Medulla oblongata (tissue), 1 donor: ENCODE results near the gene PRUNE2.

Source experiments
- DNase-seq: peaks from one replicate; pipeline ENCODE4 v3.0.0-alpha.2; 2015; ENCODE audit errors: extremely low spot score

The PRUNE2 gene

GRCh38 chr9:76898786-76899185, 7.1 kb downstream of the PRUNE2 start:
- no peak for DNase-seq

DNA sequence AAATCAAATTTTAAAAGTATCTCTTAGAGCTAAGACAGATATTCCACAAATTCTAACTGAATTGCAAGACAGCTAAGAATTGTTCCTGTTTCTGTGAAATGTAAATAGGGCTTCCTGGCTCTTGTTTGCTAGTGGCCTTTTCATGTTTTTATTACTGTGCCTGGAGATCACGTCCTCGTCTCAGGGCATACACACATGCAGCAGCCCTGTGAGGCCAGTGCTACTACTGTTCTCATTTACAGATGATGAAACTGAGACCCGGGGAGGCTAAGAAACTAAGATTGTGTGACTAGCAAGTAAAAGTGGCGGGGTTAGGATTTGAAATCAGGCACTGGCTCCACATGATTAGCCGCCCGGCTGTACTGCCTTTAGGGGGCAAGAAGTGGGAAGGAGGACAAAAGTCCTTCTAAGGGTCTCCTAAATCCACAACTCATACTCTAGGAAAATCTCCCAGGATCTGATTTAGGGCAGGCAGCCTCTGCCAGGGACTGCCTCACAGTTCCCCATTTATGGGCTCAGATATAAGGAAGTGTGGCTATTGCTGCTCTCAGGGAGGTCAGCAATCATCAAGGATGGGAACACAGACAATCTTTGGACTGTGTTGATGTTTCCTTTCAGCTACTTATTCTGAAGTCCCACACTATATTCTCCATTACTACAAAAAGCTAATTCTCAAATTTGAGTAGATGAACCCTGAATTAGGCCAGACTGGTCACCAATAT, 7.9 kb downstream of the PRUNE2 start:
- DNase-seq, result no peak

GRCh38 chr9:76896035-76896434, 9.9 kb downstream of the PRUNE2 start:
- DNase-seq, result no peak

GRCh38 chr9:76895186-76895585, 10.7 kb downstream of the PRUNE2 start:
- no peak for DNase-seq

DNA sequence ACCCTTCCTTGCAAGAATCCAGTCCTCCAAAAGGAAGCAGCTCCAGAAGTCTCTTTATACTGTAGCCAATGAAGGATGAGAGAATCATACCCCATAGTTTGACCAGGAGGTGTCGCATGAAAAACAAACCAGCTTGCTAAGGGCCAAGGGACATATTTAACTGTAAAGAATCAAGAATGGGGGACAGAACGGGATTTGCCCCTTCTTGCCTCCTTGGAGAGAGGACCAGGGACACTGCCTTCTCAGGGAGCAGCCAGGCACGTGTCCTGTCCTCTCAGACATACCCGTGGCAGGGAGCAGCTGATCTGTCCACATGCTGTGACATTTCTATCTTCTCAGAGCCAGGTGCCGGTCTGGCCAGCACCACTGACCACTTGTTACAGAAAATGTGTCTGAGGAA, 11.7 kb downstream of the PRUNE2 start:
- peak; percentile 63 for DNase-seq

- peak; percentile 92 for DNase-seq
These were observed 12.4 kb downstream of the PRUNE2 start for GRCh38 chr9:76893395-76893932.

DNA sequence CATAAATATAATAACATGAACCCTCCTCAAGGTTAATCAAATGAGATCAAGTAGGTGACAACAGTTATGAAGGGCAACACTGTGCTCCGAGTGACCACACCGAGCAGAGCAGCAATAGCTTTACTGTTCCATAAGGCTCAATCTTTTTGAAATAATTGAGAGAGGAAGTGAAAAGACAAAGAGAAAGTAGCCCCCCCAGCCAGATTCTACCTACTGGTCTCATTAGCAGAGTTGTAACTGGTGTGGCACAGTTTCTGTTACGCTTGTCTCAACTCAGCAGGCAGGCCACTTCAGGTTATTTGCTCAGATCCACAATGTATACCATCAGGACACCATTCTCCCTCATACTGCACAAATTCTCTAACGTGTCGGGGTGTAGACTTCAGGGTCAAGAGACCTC, 14.0 kb downstream of the PRUNE2 start:
- DNase-seq, result no peak

DNA sequence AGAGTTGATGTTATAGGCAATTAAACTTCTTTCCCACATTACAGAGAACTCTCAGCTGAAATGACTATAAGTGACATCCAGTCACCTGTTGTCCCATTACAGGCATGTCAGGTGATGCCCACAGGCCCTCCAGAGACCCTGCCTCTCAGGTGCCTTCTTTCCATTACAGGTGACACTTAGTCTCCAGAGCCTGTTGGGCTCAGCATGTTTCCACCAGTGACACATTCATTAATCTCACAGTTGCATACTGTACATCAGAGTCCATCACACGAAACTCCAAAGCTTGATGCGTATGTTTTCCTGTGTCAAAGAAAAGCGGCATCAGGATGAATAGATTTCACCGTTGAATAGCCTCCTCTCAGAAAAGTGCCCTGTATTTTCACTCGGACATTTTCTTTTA, 14.6 kb downstream of the PRUNE2 start:
- no peak for DNase-seq

GRCh38 chr9:76887951-76888350, 18.0 kb downstream of the PRUNE2 start:
- DNase-seq, result no peak

DNA sequence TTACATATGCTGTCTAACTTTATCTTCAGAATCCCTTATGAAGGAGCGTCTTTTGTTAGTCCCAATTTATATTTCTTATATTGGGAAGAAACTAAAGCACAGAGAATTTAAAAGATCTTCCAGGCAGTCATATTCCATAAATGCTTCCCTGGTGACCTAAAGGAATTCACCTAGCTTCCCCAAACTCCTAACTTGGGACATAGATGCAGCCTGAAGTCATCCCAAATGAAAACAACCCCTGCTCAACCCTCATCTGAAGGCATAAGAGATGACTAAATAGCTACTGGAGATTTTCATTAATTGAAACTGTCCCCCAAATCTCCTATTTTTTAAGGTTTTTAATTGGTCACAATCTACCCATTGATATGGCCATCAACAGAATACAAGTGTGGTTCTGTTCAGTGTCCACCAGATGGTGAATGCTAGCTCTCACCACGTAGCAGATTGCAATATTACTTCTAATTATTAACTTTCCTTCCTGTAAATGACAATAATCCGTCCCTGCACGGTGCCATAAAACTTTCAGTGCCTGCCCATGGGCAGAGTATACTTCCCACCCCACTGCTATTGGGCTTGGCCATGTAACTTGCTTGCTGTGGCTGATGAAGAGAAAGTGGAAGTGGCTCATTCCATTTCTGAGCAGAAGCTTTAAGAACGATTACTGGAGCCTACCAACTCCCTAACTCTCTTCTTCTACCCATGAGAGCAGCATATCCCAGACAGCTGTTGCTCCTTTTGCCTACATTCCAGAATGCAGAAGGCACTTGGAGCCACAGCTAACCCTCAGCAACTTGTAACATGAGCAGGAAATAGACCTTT, 18.7 kb downstream of the PRUNE2 start:
- no peak for DNase-seq

- DNase-seq, result no peak
These were observed 19.6 kb downstream of the PRUNE2 start for GRCh38 chr9:76886318-76886717.

GRCh38 chr9:76884823-76885222, 21.1 kb downstream of the PRUNE2 start:
- no peak for DNase-seq

- DNase-seq, result no peak
These were observed 22.5 kb downstream of the PRUNE2 start for GRCh38 chr9:76883341-76883855.

- no peak for DNase-seq
These were observed 23.2 kb downstream of the PRUNE2 start for GRCh38 chr9:76882686-76883085.

- DNase-seq, result no peak
These were observed 25.7 kb downstream of the PRUNE2 start for GRCh38 chr9:76880210-76880609.

DNA sequence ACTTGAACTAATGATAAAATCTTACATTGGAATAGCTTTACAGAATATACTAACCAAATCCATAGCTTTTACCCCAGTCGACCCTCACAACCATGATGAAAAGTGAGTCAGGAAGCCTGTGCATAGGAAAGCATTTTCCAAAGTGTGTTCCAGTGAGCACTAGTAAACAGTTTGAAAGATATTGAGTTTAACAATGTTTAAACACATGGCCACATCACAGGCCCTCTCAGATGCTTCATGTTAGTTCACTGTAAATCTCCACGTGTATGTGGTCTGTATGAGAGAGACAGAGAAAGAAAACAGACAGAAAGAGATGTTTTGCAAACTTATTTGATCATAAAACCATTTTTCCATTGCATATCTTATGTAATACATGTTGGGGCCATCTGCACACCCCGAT, 27.0 kb downstream of the PRUNE2 start:
- no peak for DNase-seq

GRCh38 chr9:76877961-76878360, 28.0 kb downstream of the PRUNE2 start:
- no peak for DNase-seq

DNA sequence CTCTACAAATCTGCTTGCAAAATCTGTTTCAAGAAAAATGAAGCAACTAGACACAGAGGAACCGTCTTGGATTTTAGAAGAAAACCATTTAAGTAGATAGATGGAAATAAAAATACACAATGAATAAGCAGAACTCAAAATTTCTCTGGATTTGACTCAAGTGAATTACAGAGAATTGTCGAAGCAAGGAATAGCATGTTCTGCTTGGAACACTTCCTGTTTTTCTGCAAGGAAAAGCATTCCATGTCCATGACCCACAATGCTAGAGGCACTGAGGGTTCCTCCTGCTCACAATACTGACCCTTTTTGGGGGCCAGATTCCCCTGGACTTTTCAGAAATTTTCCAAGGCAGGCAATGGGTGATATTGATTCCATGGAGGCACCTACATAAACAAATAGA, 29.8 kb downstream of the PRUNE2 start:
- no peak for DNase-seq

- DNase-seq, result no peak
These were observed 32.1 kb downstream of the PRUNE2 start for GRCh38 chr9:76873821-76874220.

GRCh38 chr9:76873056-76873792, 32.7 kb downstream of the PRUNE2 start:
- peak; percentile 88 for DNase-seq

DNA sequence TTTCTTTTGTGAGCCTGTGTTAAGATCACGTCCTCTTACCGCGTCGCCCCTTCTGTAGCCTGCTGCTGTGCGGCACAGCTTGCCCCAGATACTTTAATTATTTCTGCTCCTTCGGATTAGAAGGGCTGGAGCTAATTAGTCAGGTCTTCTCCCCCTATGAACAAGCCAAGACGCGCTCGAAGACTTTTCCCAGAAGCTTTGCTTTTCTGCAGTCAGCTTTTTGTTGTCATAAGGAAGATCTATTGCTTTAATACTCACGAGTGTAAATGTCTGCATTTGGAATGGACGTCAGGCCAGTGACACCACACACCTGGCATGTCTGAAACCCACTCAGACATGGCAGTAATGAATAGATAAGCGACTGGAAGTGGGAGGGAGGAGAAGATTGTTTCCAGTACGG, 37.0 kb downstream of the PRUNE2 start:
- no peak for DNase-seq

DNA sequence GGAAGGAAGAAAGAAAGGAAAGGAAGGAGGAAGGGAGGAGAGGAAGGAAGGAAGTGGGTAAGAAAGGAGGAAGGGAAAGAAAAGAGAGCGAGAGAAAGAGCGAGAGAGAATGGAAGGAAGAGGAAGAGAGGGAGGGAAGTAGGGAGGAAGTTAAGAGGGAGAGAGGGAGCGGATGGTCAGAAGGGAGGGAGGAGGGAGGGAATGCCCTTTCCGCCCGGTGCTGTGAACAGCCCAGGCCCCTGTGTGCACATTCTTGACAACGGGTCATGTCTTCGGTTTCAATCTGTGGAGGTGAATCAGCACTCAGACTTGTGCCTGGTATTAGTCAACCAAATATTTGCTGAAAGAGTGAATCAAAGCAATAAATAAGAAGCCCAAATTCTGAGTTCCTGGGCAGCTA, 39.2 kb downstream of the PRUNE2 start:
- DNase-seq, result no peak
